GM12878 (cell line): ENCODE measurements around the gene KLHL22.

Experiments used
- BHLHE40 ChIP-seq, 2 experiments: fragments of 450-650 bp in 1 of 2; IDR thresholded peaks; 2 replicates each; pipeline ENCODE4 v1.6.1; 2011 to 2017; ENCODE audit warnings: low read depth in 2 of 2, borderline replicate concordance in 1 of 2, improper control_type of control experiment in 1 of 2, low read length in 1 of 2, mild to moderate bottlenecking in 1 of 2
- JUND ChIP-seq: IDR thresholded peaks from 2 replicates; pipeline ENCODE4 v1.6.1; 2012; ENCODE audit warnings: low read depth, mild to moderate bottlenecking, low read length, improper control_type of control experiment, moderate library complexity
- KDM1A ChIP-seq: fragments of 200-600 bp; sonication (generic); IDR thresholded peaks from 2 replicates; pipeline ENCODE4 v1.6.1; 2016; ENCODE audit warnings: borderline replicate concordance
- KLF5 ChIP-seq: fragments of 450-650 bp; IDR thresholded peaks from 2 replicates; pipeline ENCODE4 v1.6.1; 2014; ENCODE audit warnings: mild to moderate bottlenecking; ENCODE audit not compliant: partially characterized antibody
- NFIC ChIP-seq: IDR thresholded peaks from 2 replicates; pipeline ENCODE4 v1.6.1; 2012; ENCODE audit warnings: low read depth, mild to moderate bottlenecking, inconsistent platforms, low read length, moderate library complexity
- POLR2A ChIP-seq: IDR thresholded peaks from 2 replicates; pipeline ENCODE4 v1.6.1; 2011; ENCODE audit warnings: low read depth, mild to moderate bottlenecking, low read length
- POLR2AphosphoS5 ChIP-seq: IDR thresholded peaks from 2 replicates; pipeline ENCODE4 v1.6.1; 2011; ENCODE audit warnings: mild to moderate bottlenecking, low read length, inconsistent platforms
- RAD21 ChIP-seq: IDR thresholded peaks from 2 replicates; pipeline ENCODE4 v1.6.1; 2011; ENCODE audit warnings: mild to moderate bottlenecking, low read depth, low read length, moderate library complexity; ENCODE audit not compliant: insufficient read depth
- RFX5 ChIP-seq: IDR thresholded peaks from 2 replicates; pipeline ENCODE4 v1.6.1; 2011; ENCODE audit warnings: low read depth, low read length, improper control_type of control experiment
- SRF ChIP-seq, 2 experiments: IDR thresholded peaks; 2 replicates each; pipeline ENCODE4 v1.6.1; 2011; ENCODE audit warnings: low read depth in 2 of 2, low read length in 2 of 2, mild to moderate bottlenecking in 1 of 2, moderate library complexity in 1 of 2
- SUZ12 ChIP-seq: fragments of 200-600 bp; sonication (generic); IDR thresholded peaks from one replicate; pipeline ENCODE4 v1.6.1; 2018; ENCODE audit warnings: antibody characterized with exemption, mild to moderate bottlenecking; ENCODE audit not compliant: unreplicated experiment
- TF ChIP-seq, protein P1 (sequence below): fragments of 450-650 bp; IDR thresholded peaks from 2 replicates; pipeline ENCODE4 v1.6.1; 2017; ENCODE audit warnings: mild to moderate bottlenecking
- TF ChIP-seq, protein P2 (sequence below), 3 experiments: IDR thresholded peaks in 2 of 3; conservative IDR thresholded peaks in 1 of 3; 2 replicates each; pipeline ENCODE4 v1.5.1; 2011; ENCODE audit warnings: low read depth in 3 of 3, low read length in 3 of 3, mild to moderate bottlenecking in 3 of 3, control low read depth in 2 of 3, moderate library complexity in 2 of 3, inconsistent platforms in 1 of 3, mixed read lengths in 1 of 3; ENCODE audit not compliant: control insufficient read depth in 2 of 3, insufficient read depth in 1 of 3; ENCODE audit errors: extremely low read depth in 1 of 3

DNA sequence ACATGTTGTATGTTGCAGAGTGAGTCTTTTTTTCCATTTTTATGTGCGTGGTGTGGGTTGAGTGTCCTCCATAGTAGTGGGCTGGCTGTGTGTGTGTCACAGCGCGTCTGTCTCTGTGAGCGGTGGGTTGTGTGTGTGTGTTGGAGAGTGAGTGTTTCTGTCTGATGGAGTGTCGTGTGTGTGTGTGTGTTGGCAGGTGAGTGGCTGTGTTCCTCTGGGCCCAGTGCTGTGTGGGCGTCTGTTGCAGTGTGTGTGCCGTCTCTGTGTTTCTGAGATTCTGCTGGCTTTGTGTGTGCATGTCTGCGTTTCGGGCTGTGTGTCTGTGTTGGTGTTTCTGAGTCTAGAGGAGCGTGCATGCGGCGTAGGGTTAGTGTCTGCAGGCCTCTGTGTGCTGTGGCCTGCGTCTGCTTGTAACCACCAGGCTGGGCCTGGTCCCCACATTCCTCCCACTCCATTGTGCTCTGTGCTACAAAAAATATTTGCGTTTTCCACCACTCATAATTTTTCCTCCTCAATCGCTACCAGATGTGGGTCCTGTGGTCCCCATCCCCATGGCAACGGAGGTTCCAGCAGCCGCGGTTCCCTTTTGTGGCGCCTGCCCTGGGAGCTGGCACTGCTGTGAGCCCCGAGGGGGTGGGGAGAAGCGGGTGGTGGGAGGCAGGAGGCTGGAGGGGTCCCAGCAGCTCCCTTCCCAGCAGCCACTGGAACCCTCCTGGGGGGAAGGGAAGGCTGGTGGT is 73.2 kb downstream of the KLHL22 start:
- TF ChIP-seq KLF5: no peak
- TF ChIP-seq, protein P1, sequence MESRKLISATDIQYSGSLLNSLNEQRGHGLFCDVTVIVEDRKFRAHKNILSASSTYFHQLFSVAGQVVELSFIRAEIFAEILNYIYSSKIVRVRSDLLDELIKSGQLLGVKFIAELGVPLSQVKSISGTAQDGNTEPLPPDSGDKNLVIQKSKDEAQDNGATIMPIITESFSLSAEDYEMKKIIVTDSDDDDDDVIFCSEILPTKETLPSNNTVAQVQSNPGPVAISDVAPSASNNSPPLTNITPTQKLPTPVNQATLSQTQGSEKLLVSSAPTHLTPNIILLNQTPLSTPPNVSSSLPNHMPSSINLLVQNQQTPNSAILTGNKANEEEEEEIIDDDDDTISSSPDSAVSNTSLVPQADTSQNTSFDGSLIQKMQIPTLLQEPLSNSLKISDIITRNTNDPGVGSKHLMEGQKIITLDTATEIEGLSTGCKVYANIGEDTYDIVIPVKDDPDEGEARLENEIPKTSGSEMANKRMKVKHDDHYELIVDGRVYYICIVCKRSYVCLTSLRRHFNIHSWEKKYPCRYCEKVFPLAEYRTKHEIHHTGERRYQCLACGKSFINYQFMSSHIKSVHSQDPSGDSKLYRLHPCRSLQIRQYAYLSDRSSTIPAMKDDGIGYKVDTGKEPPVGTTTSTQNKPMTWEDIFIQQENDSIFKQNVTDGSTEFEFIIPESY: no peak
- no peak for TF ChIP-seq SRF (IDR thresholded peaks at IDR 0.05; ENCODE audit: low read depth in 2 of 2, low read length in 2 of 2)
- TF ChIP-seq KDM1A: no peak
- TF ChIP-seq, protein P2, sequence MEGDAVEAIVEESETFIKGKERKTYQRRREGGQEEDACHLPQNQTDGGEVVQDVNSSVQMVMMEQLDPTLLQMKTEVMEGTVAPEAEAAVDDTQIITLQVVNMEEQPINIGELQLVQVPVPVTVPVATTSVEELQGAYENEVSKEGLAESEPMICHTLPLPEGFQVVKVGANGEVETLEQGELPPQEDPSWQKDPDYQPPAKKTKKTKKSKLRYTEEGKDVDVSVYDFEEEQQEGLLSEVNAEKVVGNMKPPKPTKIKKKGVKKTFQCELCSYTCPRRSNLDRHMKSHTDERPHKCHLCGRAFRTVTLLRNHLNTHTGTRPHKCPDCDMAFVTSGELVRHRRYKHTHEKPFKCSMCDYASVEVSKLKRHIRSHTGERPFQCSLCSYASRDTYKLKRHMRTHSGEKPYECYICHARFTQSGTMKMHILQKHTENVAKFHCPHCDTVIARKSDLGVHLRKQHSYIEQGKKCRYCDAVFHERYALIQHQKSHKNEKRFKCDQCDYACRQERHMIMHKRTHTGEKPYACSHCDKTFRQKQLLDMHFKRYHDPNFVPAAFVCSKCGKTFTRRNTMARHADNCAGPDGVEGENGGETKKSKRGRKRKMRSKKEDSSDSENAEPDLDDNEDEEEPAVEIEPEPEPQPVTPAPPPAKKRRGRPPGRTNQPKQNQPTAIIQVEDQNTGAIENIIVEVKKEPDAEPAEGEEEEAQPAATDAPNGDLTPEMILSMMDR (IDR thresholded peaks at IDR 0.05 in 2 of 3, conservative IDR thresholded peaks at IDR 0.05 in 1 of 3; ENCODE audit: control insufficient read depth in 2 of 3, extremely low read depth in 1 of 3, insufficient read depth in 1 of 3, low read depth in 3 of 3, low read length in 3 of 3): no peak
- TF ChIP-seq JUND: no peak
- TF ChIP-seq BHLHE40 (IDR thresholded peaks at IDR 0.05; ENCODE audit: borderline replicate concordance in 1 of 2, low read depth in 2 of 2, low read length in 1 of 2): no peak
- no peak for TF ChIP-seq RFX5
- no peak for TF ChIP-seq POLR2A
- no peak for TF ChIP-seq POLR2AphosphoS5
- TF ChIP-seq RAD21: no peak
- no peak for TF ChIP-seq SUZ12
- no peak for TF ChIP-seq NFIC
